GM15510 (cell line): ENCODE measurements around the gene NXPH3.

Source experiments
- POLR2A ChIP-seq: IDR thresholded peaks from 3 replicates; pipeline ENCODE4 v1.6.1; 2011; ENCODE audit warnings: borderline replicate concordance; ENCODE audit not compliant: insufficient read length; ENCODE audit errors: extremely low read depth

Gene NXPH3

DNA sequence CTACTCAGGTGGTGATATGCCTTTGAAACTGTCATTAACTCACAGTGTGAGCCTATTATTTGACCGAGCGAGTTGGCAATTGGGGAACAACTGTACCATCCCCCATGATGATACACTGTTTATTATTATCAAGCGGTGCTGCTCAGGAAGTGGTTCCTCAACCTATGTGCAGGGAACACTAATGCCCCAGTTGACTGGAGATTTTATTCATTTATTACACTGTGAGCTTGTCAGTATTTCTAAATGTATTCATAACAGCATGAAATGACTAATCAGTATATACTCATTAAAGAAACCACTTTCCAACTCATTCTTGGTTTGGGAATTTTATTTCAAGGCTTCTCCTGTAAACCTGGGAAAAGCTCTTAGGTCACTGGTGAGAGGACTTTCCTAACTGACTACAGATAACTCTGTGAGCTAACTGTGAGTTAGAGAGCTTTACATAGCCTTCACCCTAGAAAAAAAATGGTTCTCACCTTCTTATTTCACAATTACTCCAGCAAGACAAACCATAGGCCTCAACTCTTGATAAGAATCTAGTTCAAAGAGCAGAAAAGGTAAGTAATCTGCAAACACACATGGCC is 42.4 kb downstream of the NXPH3 start:
- no peak for TF ChIP-seq POLR2A

- no peak for TF ChIP-seq POLR2A
These were observed 45.7 kb downstream of the NXPH3 start for GRCh38 chr17:49621420-49621819.

DNA sequence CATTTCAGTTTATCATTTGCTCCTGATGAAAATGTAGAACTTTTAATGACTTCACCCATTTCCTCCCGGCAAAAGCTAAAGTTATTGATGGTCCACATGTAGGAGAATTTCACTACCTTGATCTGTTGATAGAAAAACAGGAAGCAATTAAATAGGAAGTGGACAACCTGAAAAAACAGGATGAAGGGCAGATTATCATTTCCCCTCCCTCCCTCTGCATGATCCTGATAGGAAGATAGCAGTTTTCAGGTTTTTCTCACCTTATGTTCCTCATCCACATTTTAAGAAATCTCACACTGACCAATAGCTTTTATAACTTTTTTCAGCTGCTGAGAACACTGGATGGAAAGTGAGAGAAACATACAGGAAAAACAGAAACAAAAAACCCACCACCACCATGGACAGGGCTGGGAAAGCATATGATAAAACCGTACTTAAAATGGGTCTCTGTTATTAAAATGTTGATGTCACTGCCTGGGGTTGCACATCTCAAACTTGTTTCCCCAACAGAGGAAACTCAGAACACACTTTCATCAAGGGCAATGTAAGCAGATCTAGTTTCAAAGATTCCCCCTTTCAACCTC is 46.4 kb downstream of the NXPH3 start:
- no peak for TF ChIP-seq POLR2A

- no peak for TF ChIP-seq POLR2A
These were observed 49.2 kb downstream of the NXPH3 start for GRCh38 chr17:49624896-49625295.

DNA sequence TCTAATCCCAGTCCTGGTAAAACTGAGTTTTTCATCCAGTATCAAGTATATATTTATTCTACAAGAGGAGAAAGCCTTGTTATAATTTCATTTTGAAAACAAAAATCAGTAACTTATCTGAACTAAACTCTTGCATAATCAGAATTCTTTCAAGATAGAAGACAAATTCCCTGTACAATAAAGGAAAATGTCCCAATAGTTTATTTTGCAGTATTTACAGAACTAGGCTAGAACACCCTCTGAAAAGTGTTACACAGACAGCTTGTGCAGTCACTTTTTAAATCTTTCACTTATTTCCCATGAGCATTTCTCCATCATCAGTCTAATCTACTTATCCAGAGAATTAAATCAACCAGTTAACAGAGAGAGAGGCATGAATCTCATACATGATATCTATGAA is 53.8 kb downstream of the NXPH3 start:
- TF ChIP-seq POLR2A = no peak

DNA sequence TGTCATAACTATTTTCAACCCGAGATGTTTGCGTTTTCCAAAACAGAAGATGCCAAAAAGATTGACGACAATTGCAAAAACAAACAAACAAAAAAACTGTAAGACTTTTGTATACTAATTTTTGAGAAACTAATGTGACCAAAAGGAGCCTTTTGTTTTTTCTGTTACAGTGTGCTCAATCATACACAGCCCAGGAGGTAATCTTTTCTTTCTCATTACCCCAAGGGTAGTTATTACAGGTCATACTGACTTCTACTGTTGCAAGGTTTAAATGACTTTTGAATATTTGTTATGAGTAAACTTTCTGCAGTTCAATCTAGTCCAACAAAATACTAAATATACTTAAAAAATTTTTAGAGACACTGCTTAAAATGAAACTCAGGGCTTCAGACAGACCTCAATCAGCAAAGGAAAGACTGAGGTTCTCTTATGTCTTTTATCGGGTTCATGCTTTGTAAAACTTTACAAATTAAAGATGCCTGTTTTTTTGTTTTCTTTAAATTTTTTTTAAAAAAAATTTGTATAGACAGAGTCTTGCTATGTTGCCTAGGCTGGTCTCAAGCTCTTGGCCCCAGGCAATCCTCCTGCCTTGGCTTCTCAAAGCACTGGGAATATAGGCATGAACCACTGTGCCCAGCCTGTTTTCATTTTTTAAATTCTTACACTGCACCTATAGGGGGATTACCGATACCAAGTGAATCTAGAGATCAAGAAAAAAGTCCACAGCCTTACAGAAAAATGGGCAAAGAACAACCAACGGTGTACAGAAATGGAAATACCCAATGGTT is 54.6 kb downstream of the NXPH3 start:
- TF ChIP-seq POLR2A = no peak

- no peak for TF ChIP-seq POLR2A
These were observed 55.8 kb downstream of the NXPH3 start for GRCh38 chr17:49631496-49631895.
